RWPE2 (cell line): ENCODE data around the gene NCBP1.
A peak's percentile ranks its signal among the peaks of the same experiment; 100 is the strongest.

Experiments used
- ATAC-seq: fragments of 200-7000 bp; cut with Tn5 transposase; 3 replicates; pipeline ENCODE4 v1.9.1; 2021; ENCODE audit warnings: low read depth
- DNase-seq: peaks from one replicate; pipeline ENCODE4 v3.0.0-alpha.2; 2020; ENCODE audit warnings: low spot score
- H3K27ac ChIP-seq: fragments of 450-650 bp; 2 replicates; pipeline ENCODE4 v1.5.1; 2017; ENCODE audit warnings: mild to moderate bottlenecking; ENCODE audit not compliant: poor library complexity, severe bottlenecking
- H3K27me3 ChIP-seq: fragments of 250-450 bp; sonication (Bioruptor Pico); 2 replicates; pipeline ENCODE4 v1.5.1; 2021; ENCODE audit warnings: mild to moderate bottlenecking, moderate library complexity; ENCODE audit not compliant: insufficient read depth, poor library complexity, severe bottlenecking
- H3K36me3 ChIP-seq: fragments of 250-450 bp; sonication (Bioruptor Pico); 2 replicates; pipeline ENCODE4 v1.5.1; 2020; ENCODE audit warnings: low read depth, mild to moderate bottlenecking, moderate library complexity
- H3K4me1 ChIP-seq: fragments of 250-450 bp; sonication (Bioruptor Pico); 2 replicates; pipeline ENCODE4 v1.5.1; 2021; ENCODE audit warnings: mild to moderate bottlenecking, moderate library complexity; ENCODE audit not compliant: insufficient read depth, poor library complexity, severe bottlenecking
- H3K4me3 ChIP-seq: fragments of 250-450 bp; sonication (Bioruptor Pico); 2 replicates; pipeline ENCODE4 v1.5.1; 2021; ENCODE audit warnings: mild to moderate bottlenecking, moderate library complexity; ENCODE audit not compliant: severe bottlenecking
- H3K9me3 ChIP-seq: fragments of 250-450 bp; sonication (Bioruptor Pico); 2 replicates; pipeline ENCODE4 v1.5.1; 2021; ENCODE audit warnings: mild to moderate bottlenecking, moderate library complexity; ENCODE audit not compliant: severe bottlenecking
- TF ChIP-seq, protein P1 (sequence below): fragments of 450-650 bp; IDR thresholded peaks from one replicate; pipeline ENCODE4 v1.5.1; 2017; ENCODE audit warnings: mild to moderate bottlenecking, moderate library complexity; ENCODE audit not compliant: poor library complexity, severe bottlenecking

Gene NCBP1

DNA sequence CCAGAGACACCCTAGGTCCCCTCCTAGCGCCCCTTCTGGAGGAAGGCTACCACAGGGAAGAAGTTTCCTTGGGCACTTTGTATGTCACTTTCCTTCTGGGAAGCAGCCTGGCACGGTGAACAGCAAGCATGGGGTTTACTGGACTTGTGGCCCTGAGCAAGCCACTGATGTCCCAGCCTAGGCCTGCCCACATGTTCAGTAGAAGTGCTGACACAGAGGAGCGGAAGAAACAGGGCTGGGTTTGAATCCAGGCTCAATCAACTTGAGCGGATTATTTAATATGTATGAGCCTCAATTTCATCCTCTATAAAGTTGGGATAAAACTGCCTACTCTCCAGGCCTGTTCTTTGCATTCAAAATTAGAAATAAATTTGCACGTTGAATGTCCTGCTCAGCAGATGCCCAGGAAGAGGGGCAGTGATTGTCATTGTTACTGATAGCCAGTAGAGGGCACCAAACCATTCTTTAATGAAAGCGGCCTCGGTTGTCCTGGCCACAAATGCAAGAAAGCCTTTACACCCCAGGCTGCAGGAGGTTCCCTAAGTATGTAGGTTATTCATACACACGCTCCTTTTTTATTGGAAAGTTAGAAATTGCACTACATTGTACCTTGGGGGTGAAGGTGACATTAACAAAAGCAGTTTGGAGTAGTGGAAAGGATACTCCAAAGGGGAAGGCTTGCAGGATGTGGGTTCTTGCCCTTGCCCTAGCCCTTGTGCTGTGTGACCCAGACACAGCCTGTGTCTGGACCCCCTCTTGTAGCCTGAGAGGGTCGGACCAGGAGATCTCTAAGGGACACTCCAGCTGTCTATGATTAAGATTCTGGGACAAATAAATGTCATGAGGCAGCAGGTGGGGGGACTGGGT, 77.0 kb downstream of the NCBP1 start:
- ATAC-seq, result peak; percentile 72

DNA sequence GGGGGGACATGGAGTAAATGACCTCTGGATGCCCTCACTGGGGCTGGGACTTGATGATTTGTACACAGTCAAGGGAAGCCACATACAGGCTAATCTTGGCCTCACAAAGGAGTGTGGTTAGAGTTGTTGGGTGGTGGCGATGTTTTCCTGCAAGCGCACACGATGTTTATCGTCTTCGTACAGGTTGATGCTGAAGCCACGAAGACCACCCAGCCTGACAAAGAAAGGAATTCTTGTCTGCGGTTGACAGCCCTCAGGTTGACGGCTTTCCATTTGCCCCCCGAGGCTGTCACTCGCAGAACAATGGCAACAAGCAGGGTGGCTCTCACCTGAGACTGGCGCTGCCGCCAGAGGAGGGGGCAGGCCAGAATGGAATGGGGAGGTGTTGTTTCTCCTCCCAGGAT, 77.6 kb downstream of the NCBP1 start:
- Histone ChIP-seq H3K4me3 (no peak overlapping the region), H3K27me3 (no peaks in the 10 kb centered on the region), H3K9me3 (no peaks in the 10 kb centered on the region), H3K27ac (no peak overlapping the region), H3K4me1 (peaks cover 18% of the 10 kb centered on the region), H3K36me3 (no peaks in the 10 kb centered on the region)
- DNase-seq, result no peak
- TF ChIP-seq, protein P1, sequence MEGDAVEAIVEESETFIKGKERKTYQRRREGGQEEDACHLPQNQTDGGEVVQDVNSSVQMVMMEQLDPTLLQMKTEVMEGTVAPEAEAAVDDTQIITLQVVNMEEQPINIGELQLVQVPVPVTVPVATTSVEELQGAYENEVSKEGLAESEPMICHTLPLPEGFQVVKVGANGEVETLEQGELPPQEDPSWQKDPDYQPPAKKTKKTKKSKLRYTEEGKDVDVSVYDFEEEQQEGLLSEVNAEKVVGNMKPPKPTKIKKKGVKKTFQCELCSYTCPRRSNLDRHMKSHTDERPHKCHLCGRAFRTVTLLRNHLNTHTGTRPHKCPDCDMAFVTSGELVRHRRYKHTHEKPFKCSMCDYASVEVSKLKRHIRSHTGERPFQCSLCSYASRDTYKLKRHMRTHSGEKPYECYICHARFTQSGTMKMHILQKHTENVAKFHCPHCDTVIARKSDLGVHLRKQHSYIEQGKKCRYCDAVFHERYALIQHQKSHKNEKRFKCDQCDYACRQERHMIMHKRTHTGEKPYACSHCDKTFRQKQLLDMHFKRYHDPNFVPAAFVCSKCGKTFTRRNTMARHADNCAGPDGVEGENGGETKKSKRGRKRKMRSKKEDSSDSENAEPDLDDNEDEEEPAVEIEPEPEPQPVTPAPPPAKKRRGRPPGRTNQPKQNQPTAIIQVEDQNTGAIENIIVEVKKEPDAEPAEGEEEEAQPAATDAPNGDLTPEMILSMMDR, result no peak
- no peak for ATAC-seq

More for the DNA sequence above, 77.0 kb downstream of the NCBP1 start:
- H3K36me3 ChIP-seq, result no peaks in the 10 kb centered on the region
- peaks cover 18% of the 10 kb centered on the region for H3K4me1 ChIP-seq
- TF ChIP-seq, protein P1, result peak; percentile 87
- no peaks in the 10 kb centered on the region for H3K27me3 ChIP-seq
- no peaks in the 10 kb centered on the region for H3K9me3 ChIP-seq
- no peak overlapping the region for H3K27ac ChIP-seq
- H3K4me3 ChIP-seq, result no peak overlapping the region
- DNase-seq, result no peak

DNA sequence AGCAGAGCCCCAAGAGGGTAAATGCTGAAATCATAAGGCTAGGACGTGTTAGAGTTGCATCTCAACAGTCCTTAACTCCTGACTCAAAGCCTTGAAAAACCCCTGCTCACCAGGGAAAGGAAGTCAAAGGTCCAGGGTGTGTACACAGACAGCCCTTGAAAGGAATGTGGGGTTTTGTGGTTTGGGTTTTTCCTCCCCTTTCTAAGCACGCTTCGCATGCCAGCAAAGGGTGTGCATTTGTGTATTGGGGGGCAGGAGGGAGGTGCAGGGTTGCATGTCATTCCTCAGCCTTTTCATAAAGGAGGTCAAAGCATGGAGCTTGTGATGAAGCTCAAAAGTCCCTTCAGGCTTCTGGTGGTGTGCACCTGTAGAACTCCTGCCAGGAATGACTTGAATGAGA, 80.8 kb downstream of the NCBP1 start:
- Histone ChIP-seq H3K9me3 (no peaks in the 10 kb centered on the region), H3K27ac (peak overlapping the region; percentile 72), H3K36me3 (no peaks in the 10 kb centered on the region), H3K4me1 (peaks cover 18% of the 10 kb centered on the region), H3K4me3 (no peak overlapping the region), H3K27me3 (no peaks in the 10 kb centered on the region)
- peak; percentile 70 for DNase-seq
- peak; percentile 90 for ATAC-seq
- TF ChIP-seq, protein P1, result no peak

DNA sequence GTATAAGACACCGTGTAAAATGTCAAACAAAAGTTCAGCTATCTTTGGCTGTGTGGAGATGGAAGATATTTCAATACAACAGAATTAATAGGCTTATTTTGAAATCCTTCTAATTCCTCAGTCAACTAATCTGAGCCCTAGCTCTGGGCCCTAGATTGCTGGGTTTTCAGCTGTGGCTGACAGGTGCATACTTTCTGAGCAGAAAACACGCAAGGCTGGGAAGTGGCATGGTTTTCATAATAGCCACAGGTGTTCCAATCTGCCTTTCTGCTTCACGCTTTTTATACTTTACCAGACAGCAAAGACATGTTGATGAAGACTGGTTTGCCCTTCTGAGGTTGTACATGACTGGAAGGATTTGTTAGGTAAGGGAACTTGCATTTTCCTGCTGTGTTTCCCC, 84.2 kb downstream of the NCBP1 start:
- Histone ChIP-seq H3K9me3 (no peaks in the 10 kb centered on the region), H3K4me1 (peaks cover 18% of the 10 kb centered on the region), H3K4me3 (no peak overlapping the region), H3K36me3 (no peaks in the 10 kb centered on the region), H3K27me3 (no peaks in the 10 kb centered on the region), H3K27ac (no peak overlapping the region)
- TF ChIP-seq, protein P1, result no peak
- DNase-seq (no peak), ATAC-seq (no peak)

DNA sequence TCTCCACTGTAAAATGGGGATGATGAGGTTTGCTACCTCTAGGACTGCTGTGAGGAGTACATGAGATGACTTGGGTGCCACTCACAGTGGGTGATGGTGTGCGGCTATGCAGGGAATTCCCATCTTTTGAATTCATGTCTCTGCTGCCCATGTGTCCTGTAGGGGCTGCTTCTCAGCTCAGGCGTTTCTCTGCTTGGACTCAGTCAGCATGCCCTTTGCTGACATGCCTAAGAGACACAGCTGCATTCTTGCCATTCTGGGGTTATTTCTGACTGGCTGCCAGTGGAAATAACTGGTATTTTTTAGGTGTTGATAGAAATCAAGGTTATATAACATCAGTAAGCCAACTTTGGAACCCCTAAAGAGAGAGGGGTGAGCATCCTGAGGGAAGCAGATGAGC, 87.8 kb downstream of the NCBP1 start:
- H3K9me3 ChIP-seq, result no peaks in the 10 kb centered on the region
- peaks cover 4% of the 10 kb centered on the region for H3K4me1 ChIP-seq
- no peaks in the 10 kb centered on the region for H3K27me3 ChIP-seq
- H3K4me3 ChIP-seq, result no peak overlapping the region
- ATAC-seq (no peak), DNase-seq (no peak)
- TF ChIP-seq, protein P1, result no peak
- no peaks in the 10 kb centered on the region for H3K36me3 ChIP-seq
- H3K27ac ChIP-seq, result no peak overlapping the region
